HEK293 (cell line): ENCODE results near the gene DUS3L.

Source experiments
- CTCF ChIP-seq: fragments of 450-650 bp; formaldehyde crosslinking; IDR thresholded peaks from 2 replicates; pipeline ENCODE4 v1.5.1; 2016; ENCODE audit warnings: missing biosample characterization, missing genetic modification characterization
- ZBTB1 ChIP-seq: fragments of 450-650 bp; formaldehyde crosslinking; IDR thresholded peaks from 2 replicates; pipeline ENCODE4 v1.5.1; 2016; ENCODE audit warnings: missing biosample characterization, missing genetic modification characterization
- ZNF311 ChIP-seq: fragments of 450-650 bp; formaldehyde crosslinking; IDR thresholded peaks from 2 replicates; pipeline ENCODE4 v1.5.1; 2017; ENCODE audit warnings: missing biosample characterization, missing genetic modification characterization, borderline replicate concordance
- ZNF701 ChIP-seq: fragments of 450-650 bp; formaldehyde crosslinking; IDR thresholded peaks from 2 replicates; pipeline ENCODE4 v1.5.1; 2016; ENCODE audit warnings: missing biosample characterization, missing genetic modification characterization
- ZNF76 ChIP-seq: fragments of 450-650 bp; formaldehyde crosslinking; IDR thresholded peaks from 2 replicates; pipeline ENCODE4; 2016; ENCODE audit warnings: low read depth, missing biosample characterization, missing genetic modification characterization, borderline replicate concordance
- ZNF776 ChIP-seq: fragments of 450-650 bp; formaldehyde crosslinking; IDR thresholded peaks from 2 replicates; pipeline ENCODE4 v1.5.0; 2017; ENCODE audit warnings: missing biosample characterization, missing genetic modification characterization, borderline replicate concordance

- TF ChIP-seq CTCF (no peak), ZNF776 (tag by site-specific recombination) (no peak), ZNF311 (tag by site-specific recombination) (no peak), ZNF76 (tag by site-specific recombination) (no peak), ZBTB1 (tag by site-specific recombination) (no peak), ZNF701 (tag by site-specific recombination) (no peak)
Observed at GRCh38 chr19:5772416-5772815, 18.5 kb downstream of the DUS3L start.
